IPS-NIHi7 (cell line): ENCODE measurements around the gene MUC5AC.
A peak's percentile ranks its signal among the peaks of the same experiment; 100 is the strongest.
"Not testable (repeated sequence)": the region's sequence is repeated elsewhere in the genome, so short reads cannot be mapped to it uniquely, and the experiment has no call there.

Experiments
- DNase-seq: peaks from one replicate; pipeline ENCODE4 v3.0.0; 2012; ENCODE audit warnings: mixed read lengths; ENCODE audit errors: extremely low spot score

MUC5AC gene

GRCh38 chr11:1157645-1158591, at the start of gene MUC5AC:
TSS of gene MUC5AC (plus strand) at chr11:1157953. CDS start at chr11:1158000, 47 bp downstream.
- DNase-seq = peak; percentile 23

- no peak for DNase-seq
Observed at GRCh38 chr11:1108246-1108900, 49.4 kb upstream of the MUC5AC start.

- DNase-seq = no peak
Observed at GRCh38 chr11:1109101-1109917, 48.4 kb upstream of the MUC5AC start.

GRCh38 chr11:1109918-1110705, 47.6 kb upstream of the MUC5AC start:
- DNase-seq = no peak

- no peak for DNase-seq
Observed at GRCh38 chr11:1111545-1112212, 46.1 kb upstream of the MUC5AC start.

- DNase-seq = peak; percentile 68
Observed at GRCh38 chr11:1112351-1113191, 45.2 kb upstream of the MUC5AC start.

- DNase-seq = no peak
Observed at GRCh38 chr11:1113405-1114201, 44.1 kb upstream of the MUC5AC start.

GRCh38 chr11:1115292-1115691, 42.5 kb upstream of the MUC5AC start:
- DNase-seq = not testable (repeated sequence)

GRCh38 chr11:1116104-1116503, 41.6 kb upstream of the MUC5AC start:
- no peak for DNase-seq

GRCh38 chr11:1116666-1117390, 40.9 kb upstream of the MUC5AC start:
- DNase-seq = no peak

GRCh38 chr11:1117992-1118391, 39.8 kb upstream of the MUC5AC start:
- no peak for DNase-seq

- DNase-seq = no peak
Observed at GRCh38 chr11:1118755-1119603, 38.8 kb upstream of the MUC5AC start.

- DNase-seq = no peak
Observed at GRCh38 chr11:1119604-1120146, 38.1 kb upstream of the MUC5AC start.

- no peak for DNase-seq
Observed at GRCh38 chr11:1120532-1121330, 37.0 kb upstream of the MUC5AC start.

- DNase-seq = no peak
Observed at GRCh38 chr11:1121331-1121812, 36.4 kb upstream of the MUC5AC start.
